Osteoblast (primary cell): ENCODE data around the gene MRPS27. TPM values are rescaled to one million over a fixed set of nuclear protein-coding genes. Genes with fewer than 3 reads are reported as not detected.

Experiments used
- DNase-seq: peaks from one replicate; pipeline ENCODE4 v3.0.0; 2011; ENCODE audit warnings: low spot score, mixed read lengths; ENCODE audit not compliant: insufficient read length; ENCODE audit errors: missing footprints
- H2AFZ ChIP-seq: 2 replicates; pipeline ENCODE4 v1.6.0; 2011; ENCODE audit warnings: mild to moderate bottlenecking, low read length
- H3K27ac ChIP-seq: 2 replicates; pipeline ENCODE4 v1.5.1; 2011; ENCODE audit warnings: mild to moderate bottlenecking, low read depth, low read length, moderate library complexity
- H3K27me3 ChIP-seq: 2 replicates; pipeline ENCODE4 v1.6.0; 2012; ENCODE audit warnings: mild to moderate bottlenecking, control low read depth, inconsistent platforms, low read length, moderate library complexity; ENCODE audit not compliant: insufficient read depth
- H3K36me3 ChIP-seq: 2 replicates; pipeline ENCODE4 v1.5.1; 2011; ENCODE audit warnings: mild to moderate bottlenecking, low read length, control low read depth, moderate library complexity; ENCODE audit not compliant: insufficient read depth
- H3K4me1 ChIP-seq: 2 replicates; pipeline ENCODE4 v1.5.1; 2011; ENCODE audit warnings: mild to moderate bottlenecking, low read length, control low read depth, moderate library complexity; ENCODE audit not compliant: insufficient read depth
- H3K4me2 ChIP-seq: 2 replicates; pipeline ENCODE4 v1.6.0; 2011; ENCODE audit warnings: mild to moderate bottlenecking, low read length; ENCODE audit not compliant: insufficient read depth
- H3K4me3 ChIP-seq: fragments of 200-600 bp; sonication (generic); 3 replicates; pipeline ENCODE4 v1.5.1; 2012; ENCODE audit warnings: mild to moderate bottlenecking, low read length, inconsistent platforms; ENCODE audit not compliant: insufficient read depth
- H3K79me2 ChIP-seq: 2 replicates; pipeline ENCODE4 v1.6.0; 2012; ENCODE audit warnings: mild to moderate bottlenecking, low read length, control low read depth, inconsistent platforms; ENCODE audit not compliant: insufficient read depth
- H3K9me3 ChIP-seq: 2 replicates; pipeline ENCODE4 v1.5.1; 2011; ENCODE audit warnings: low read depth, low read length, control low read depth
- H4K20me1 ChIP-seq: 2 replicates; pipeline ENCODE4 v1.6.0; 2012; ENCODE audit warnings: mild to moderate bottlenecking, low read length, control low read depth; ENCODE audit not compliant: insufficient read depth
- total RNA-seq: library from RNA; depleted of rRNA; stranded (reverse); fragments of >200 nt; gene quantifications from 2 replicates; pipeline ENCODE4 v1.2.3, GENCODE V29; 2012
- TF ChIP-seq, protein P1 (sequence below): IDR thresholded peaks from 2 replicates; pipeline ENCODE4 v1.5.1; 2011; ENCODE audit warnings: mild to moderate bottlenecking, low read depth, low read length, moderate library complexity; ENCODE audit errors: extremely low read depth

The MRPS27 gene
- total RNA-seq, 1 donor: 106 TPM

DNA sequence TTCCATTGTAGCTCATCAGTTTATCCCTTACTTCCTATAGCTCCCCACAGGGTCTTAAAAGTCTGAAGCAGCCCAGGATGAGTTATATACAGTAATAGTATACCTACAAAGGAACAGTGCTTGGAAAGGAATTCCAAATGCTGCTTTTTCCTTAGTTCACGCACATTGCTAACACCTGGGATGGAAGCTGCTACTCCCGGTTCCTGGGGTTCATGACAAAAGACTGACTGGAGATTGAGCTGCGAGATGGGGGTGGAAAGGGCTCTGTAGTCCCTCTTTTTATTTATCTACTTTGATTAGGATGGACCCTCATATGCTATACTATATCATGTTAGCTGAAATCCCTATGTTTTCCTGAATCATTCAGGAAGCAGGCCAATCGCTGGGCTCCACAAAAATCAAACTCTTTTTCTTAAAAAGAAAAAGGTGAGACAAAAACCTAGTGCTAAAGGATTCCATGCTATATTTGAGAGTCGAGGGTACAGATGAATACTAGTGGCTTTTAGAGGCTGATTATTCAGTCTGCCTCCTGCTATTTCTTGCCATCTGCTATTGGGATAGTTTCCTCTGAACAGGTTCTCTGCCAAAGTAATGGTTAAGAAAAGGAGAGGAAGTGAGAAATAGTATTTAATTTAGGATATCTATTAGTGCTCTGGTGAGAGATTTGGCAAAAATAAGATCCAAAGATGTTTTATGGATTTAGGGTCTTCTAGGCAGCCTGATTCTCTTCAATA is 81.2 kb downstream of the MRPS27 start:
- no peak overlapping the region for H3K4me2 ChIP-seq
- TF ChIP-seq, protein P1, sequence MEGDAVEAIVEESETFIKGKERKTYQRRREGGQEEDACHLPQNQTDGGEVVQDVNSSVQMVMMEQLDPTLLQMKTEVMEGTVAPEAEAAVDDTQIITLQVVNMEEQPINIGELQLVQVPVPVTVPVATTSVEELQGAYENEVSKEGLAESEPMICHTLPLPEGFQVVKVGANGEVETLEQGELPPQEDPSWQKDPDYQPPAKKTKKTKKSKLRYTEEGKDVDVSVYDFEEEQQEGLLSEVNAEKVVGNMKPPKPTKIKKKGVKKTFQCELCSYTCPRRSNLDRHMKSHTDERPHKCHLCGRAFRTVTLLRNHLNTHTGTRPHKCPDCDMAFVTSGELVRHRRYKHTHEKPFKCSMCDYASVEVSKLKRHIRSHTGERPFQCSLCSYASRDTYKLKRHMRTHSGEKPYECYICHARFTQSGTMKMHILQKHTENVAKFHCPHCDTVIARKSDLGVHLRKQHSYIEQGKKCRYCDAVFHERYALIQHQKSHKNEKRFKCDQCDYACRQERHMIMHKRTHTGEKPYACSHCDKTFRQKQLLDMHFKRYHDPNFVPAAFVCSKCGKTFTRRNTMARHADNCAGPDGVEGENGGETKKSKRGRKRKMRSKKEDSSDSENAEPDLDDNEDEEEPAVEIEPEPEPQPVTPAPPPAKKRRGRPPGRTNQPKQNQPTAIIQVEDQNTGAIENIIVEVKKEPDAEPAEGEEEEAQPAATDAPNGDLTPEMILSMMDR: no peak

DNA sequence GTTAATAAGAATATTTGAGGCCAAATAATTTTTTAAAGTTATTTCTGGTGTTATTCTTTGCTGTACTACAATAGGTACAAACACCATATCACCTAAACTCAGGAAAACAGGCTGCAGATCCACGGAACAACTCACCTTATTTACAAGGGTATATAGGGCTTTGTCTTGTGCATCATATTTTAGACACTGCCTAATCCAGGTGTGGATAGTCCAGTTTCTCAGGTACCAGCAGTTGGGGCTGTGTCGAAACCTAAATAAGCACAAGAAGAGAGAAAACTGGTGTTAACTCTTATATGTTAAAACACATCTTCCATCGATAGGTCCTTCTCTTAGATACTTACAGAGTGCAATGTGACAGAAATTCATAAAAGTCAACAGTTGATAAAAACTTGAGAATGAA is 82.2 kb downstream of the MRPS27 start:
- H3K27me3 ChIP-seq: no peaks in the 10 kb centered on the region
- peaks cover 28% of the 10 kb centered on the region for H3K4me1 ChIP-seq
- no peak for DNase-seq
- no peak overlapping the region for H3K4me3 ChIP-seq
- no peaks in the 10 kb centered on the region for H4K20me1 ChIP-seq
- no peak overlapping the region for H2AFZ ChIP-seq
- no peaks in the 10 kb centered on the region for H3K36me3 ChIP-seq
- H3K4me2 ChIP-seq: no peak overlapping the region
- peaks cover 17% of the 10 kb centered on the region for H3K79me2 ChIP-seq
- TF ChIP-seq, protein P1: no peak
- no peak overlapping the region for H3K27ac ChIP-seq
- no peaks in the 10 kb centered on the region for H3K9me3 ChIP-seq

More for the DNA sequence above, 81.2 kb downstream of the MRPS27 start:
- no peak overlapping the region for H3K27ac ChIP-seq
- H2AFZ ChIP-seq: no peak overlapping the region
- no peaks in the 10 kb centered on the region for H3K36me3 ChIP-seq
- peaks cover 27% of the 10 kb centered on the region for H3K4me1 ChIP-seq
- H3K79me2 ChIP-seq: peaks cover 20% of the 10 kb centered on the region
- H3K27me3 ChIP-seq: no peaks in the 10 kb centered on the region
- H3K9me3 ChIP-seq: no peaks in the 10 kb centered on the region
- H4K20me1 ChIP-seq: no peaks in the 10 kb centered on the region
- DNase-seq: no peak
- H3K4me3 ChIP-seq: no peak overlapping the region

DNA sequence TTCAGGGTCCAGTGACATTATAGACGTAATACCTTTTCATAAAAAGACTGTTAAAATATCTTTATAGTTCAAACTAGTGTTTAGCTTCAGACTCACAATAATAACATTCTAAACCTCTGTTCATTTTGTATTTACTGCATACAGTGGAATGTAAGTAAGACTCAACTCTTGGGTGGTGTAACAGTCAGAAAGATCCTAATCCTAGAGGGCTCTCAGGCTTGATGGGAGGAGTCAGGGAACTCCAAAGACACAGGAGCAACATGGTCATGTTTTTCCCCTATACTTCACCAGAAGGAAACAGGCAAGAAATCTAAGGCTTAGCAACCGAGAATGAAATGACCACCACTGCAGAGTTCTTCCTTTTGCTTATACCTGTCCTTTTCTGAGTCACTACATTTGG is 82.6 kb downstream of the MRPS27 start:
- no peak overlapping the region for H3K27ac ChIP-seq
- DNase-seq: no peak

DNA sequence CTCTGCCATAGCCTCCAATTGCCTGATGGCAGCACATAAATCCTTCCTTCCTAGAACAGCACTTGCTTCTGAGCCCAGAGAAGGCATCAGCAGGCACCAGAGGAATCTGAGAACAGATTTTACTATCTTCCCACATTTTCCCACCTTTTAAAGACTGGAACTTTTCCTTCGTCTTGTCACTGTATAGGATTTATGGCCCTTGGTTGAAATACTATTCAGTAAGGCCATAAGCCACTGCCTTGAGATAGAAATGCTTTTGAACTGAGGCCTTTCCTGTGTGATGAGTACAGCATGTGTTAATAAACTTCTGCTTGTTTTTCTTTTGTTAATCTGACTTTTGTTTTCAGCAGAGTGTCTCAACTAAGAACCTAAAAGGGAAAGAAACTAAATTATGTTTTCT is 84.3 kb downstream of the MRPS27 start:
- Histone ChIP-seq H3K4me1 (peaks cover 37% of the 10 kb centered on the region), H3K9me3 (no peaks in the 10 kb centered on the region), H3K27ac (peak overlapping the region; percentile 86), H4K20me1 (no peaks in the 10 kb centered on the region), H3K4me2 (no peak overlapping the region), H3K79me2 (peaks cover 4% of the 10 kb centered on the region), H3K4me3 (no peak overlapping the region), H2AFZ (no peak overlapping the region), H3K27me3 (no peaks in the 10 kb centered on the region), H3K36me3 (peaks cover 7% of the 10 kb centered on the region)
- DNase-seq: no peak
- TF ChIP-seq, protein P1: no peak

More for the DNA sequence above, 82.6 kb downstream of the MRPS27 start:
- Histone ChIP-seq H3K9me3 (no peaks in the 10 kb centered on the region), H3K27me3 (no peaks in the 10 kb centered on the region), H3K4me2 (no peak overlapping the region), H3K4me1 (peaks cover 33% of the 10 kb centered on the region), H3K36me3 (no peaks in the 10 kb centered on the region), H4K20me1 (no peaks in the 10 kb centered on the region), H3K4me3 (no peak overlapping the region), H3K79me2 (peaks cover 12% of the 10 kb centered on the region), H2AFZ (no peak overlapping the region)
- TF ChIP-seq, protein P1: no peak
